Measurements from ENCODE around the gene PROX2.

The PROX2 gene

DNA sequence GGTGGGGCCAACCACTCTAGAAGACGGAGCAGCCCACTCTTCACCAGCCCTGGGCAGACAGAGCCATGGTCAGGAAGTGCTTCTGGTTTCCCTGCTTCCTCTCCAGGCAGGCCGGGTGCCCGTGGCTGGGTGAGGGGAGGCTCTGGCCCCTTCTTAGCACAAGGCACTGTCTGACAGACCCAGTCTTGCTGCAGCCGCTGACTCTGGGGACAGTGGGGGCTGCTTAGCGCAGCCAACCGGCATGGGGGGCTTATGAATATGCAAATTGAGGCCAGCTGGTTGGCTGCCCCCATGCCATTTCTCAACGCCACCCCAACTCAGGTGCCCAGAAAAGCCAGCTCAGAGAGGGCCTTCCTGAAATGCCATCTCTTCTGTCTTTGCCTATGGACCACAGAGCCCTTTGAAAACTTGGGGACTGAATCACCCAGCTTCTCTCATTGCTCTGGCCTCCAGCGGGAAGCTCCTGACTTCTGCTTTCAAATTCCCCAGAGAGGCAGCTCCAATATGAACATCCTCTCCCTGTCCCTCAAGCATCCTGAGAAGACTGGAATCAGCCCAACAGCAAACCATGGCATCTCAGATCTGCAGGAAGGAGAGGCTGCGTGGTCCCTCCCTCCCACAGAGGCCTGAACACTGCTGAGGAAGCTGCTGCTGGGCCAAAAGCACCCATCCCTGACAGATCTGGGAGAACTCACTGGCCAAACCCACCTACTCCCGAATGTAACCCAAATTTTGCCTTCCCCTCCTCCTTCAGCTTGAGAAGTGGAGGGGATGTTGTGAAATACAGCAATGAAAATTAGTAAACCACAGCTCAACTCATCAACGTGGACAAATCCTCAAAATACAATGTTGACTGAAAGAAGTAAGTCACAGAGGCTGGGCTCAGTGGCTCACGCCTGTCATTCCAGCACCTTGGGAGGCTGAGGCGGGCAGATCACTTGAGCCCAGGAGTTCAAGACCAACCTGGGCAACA, at the start of gene PROX2:
Gene PROX2, minus strand, starts transcription at position 205 of the 973 bp plus-strand sequence. CDS start 12,311 bp downstream, outside the sequence.
- DNase-seq: no peak

DNA sequence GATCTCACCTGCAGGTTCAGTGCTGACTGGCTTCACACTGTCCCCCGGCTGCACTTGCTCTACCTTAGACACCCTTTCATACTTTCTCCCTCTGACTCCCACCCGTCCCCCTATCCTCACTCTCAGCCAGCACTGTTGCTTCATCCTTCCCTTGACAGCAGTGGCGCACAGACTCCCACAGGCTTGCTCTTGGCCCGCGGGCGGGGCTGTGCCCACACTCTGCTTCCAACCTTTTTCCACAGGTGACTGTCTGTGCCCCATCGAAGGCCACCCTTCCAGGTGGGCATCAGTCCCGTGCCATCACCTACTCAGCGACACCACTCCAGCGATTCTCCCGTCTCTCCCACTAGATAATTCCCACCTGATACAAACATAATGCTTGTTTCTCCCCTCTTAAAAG, 48.1 kb upstream of the PROX2 start:
- no peak for DNase-seq

DNA sequence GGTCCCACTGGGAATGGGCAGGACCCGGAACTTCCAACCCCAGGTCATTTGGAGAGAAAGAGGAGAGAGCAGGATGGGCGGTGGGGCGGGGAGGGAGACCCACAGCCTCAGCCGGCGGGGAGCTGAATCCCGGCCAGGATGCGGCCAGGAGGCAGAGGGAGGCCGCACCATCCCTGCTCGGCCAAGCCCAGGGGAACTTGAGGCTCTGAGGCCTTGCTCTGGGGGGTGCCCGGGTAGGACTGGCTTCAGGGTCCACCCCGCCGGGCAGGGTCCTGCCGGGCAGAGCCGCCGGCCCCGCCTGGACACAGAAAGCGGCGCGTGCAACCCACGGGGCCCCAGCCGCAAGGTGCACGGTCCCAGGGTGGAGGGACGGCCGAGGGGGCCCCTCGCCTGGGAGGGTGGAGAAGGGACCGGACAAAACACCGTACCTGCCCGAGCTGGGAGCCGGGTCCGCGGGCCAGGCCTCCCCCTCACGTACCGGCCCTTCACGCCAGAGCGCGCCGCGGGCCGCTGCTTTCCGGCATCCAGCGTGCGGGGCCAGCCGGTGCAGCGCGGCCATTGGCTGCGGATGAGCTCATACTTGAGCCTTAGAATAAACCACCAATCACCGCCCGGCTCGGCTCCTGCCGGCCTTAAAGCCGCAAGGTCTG, 46.9 kb upstream of the PROX2 start, which contains the start of gene RPS6KL1:
Gene RPS6KL1, minus strand, starts transcription at position 509 of the 650 bp plus-strand sequence. CDS start 1,719 bp downstream, outside the sequence.
- peak; percentile 60 to 78 for DNase-seq

GRCh38 chr14:74921987-74922751, 46.2 kb upstream of the PROX2 start:
- no peak for DNase-seq

- DNase-seq: no peak
These were observed 45.2 kb upstream of the PROX2 start for GRCh38 chr14:74921053-74921620.

GRCh38 chr14:74920281-74920680, 44.3 kb upstream of the PROX2 start:
- no peak for DNase-seq

DNA sequence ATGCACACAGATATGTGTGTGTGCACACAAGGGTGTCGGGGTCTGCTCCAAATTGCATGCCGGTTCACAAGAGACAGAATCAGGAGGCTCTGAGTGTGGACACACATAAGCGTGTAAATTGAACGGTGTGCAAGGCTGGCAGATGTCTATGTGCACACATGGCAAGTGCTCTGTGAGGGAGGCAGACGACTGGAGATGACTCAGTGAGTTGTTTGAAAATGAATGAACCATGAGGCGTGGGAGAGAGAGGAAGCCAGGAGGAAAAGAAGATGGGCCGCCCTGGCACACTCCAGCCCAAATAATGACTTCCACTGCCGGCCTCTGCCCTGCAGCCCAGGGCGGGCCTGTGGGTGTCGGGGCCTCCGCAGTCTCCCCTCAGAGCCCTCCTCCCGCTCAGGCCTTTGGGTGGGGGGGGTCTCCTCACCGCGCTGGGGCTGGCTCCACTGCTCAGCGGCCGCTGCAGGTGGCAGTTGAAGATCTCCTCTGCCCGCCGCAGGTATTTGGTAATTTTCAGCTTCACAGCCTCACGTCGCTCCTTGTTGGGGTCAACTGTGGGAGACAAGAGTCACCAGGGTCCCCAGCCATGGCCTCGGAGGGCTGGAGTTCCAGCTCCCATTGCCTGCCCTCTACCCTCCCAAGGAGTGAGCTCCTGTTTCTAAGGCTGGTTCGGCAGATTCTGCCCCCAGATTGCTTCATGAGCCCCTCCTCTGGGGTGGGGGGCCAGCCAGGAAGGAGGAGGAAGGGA, 43.6 kb upstream of the PROX2 start:
- DNase-seq: no peak

- no peak for DNase-seq
These were observed 42.4 kb upstream of the PROX2 start for GRCh38 chr14:74918380-74918779.

GRCh38 chr14:74917646-74918081, 41.7 kb upstream of the PROX2 start:
- no peak for DNase-seq

DNA sequence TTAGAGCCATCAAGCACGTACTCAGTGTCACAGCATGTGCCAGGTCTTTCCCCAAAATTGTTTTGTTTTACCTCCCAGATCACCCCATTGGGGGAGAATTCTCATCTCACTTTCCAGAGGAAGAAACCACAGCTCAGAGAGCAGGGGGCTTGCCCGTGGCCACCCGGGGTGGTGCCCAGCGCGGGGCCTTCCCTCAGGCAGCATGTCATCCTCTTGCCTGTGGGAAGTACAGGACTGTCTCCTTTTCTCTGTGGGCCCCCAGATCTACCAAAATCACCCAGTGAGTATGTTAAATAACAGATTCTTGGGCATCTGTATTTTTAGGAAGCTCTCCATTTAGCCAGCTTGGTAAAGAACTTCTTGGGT, 41.2 kb upstream of the PROX2 start:
- no peak for DNase-seq

DNA sequence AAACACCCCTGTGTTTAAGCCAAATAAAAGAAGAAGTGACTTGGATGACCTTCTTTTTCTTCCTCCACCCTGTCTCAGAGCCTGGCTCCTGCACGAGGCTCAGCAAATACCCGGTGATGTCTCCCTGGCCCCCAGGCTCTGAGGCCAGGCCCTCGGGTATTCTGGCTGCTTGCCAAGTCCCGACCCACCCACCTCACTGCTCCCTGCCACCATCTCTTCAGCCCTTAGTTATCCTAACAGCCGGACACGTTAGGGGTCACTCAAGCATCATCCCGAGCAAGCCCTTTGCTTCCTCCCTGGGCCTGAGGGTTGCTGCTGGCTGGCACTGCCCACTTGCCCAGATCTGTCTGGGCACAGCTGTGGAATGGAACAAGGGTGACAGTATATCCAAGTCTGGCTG, 39.9 kb upstream of the PROX2 start:
- DNase-seq: no peak

GRCh38 chr14:74915426-74915825, 39.5 kb upstream of the PROX2 start:
- DNase-seq: no peak

GRCh38 chr14:74913986-74914573, 38.1 kb upstream of the PROX2 start:
- DNase-seq: no peak

GRCh38 chr14:74913393-74913910, 37.5 kb upstream of the PROX2 start:
- DNase-seq: no peak

DNA sequence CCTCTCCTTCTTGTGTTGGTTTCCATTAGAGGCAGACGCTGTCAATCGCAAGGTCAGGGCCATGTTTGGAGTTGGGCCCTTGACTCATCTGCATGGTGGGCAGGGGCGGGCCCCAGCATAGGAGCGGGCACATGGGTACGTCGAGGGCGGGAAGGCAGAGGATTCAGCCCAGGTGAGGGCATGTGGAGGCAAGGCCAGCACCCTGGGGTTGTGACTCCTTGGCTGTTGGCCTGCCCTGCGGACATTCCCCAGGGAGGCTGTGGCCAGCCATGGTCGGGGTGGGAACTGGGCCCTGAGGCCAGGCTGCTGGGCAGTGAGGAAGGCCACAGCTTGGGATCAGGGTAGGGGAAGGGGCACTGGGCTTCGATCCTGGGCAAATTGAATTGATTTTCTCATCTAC, 36.9 kb upstream of the PROX2 start:
- DNase-seq: no peak

GRCh38 chr14:74912111-74912510, 36.2 kb upstream of the PROX2 start:
- DNase-seq: no peak

- DNase-seq: no peak
These were observed 35.8 kb upstream of the PROX2 start for GRCh38 chr14:74911704-74912103.

- no peak for DNase-seq
These were observed 35.3 kb upstream of the PROX2 start for GRCh38 chr14:74911221-74911620.

- no peak for DNase-seq
These were observed 34.6 kb upstream of the PROX2 start for GRCh38 chr14:74910556-74910955.

- no peak for DNase-seq
These were observed 34.0 kb upstream of the PROX2 start for GRCh38 chr14:74909911-74910310.

GRCh38 chr14:74909501-74909900, 33.6 kb upstream of the PROX2 start:
- DNase-seq: no peak

Measured in NCI-H187 (cell line).